Skeletal muscle satellite cell (primary cell): ENCODE results near the gene NPAS2.

Source experiments
- H3K27me3 ChIP-seq: 2 replicates; pipeline ENCODE4 v1.7.0; 2013; ENCODE audit warnings: low read length; ENCODE audit not compliant: control insufficient read depth, insufficient read depth
- H3K36me3 ChIP-seq: 2 replicates; pipeline ENCODE4 v1.7.0; 2013; ENCODE audit warnings: mild to moderate bottlenecking, control low read depth, low read length; ENCODE audit not compliant: insufficient read depth
- H3K4me1 ChIP-seq: 2 replicates; pipeline ENCODE4 v1.7.0; 2013; ENCODE audit warnings: low read length; ENCODE audit not compliant: control insufficient read depth, insufficient read depth
- H3K4me2 ChIP-seq: 2 replicates; pipeline ENCODE4 v1.7.0; 2013; ENCODE audit warnings: mild to moderate bottlenecking, low read length
- H3K4me3 ChIP-seq: 2 replicates; pipeline ENCODE4 v1.7.0; 2013; ENCODE audit warnings: low read length
- H3K9ac ChIP-seq: 2 replicates; pipeline ENCODE4 v1.7.0; 2013; ENCODE audit warnings: mild to moderate bottlenecking, low read depth, low read length, moderate library complexity
- H3K9me3 ChIP-seq: replicated peaks from 2 replicates; pipeline ENCODE4 v1.7.0; 2013; ENCODE audit warnings: mild to moderate bottlenecking, control low read depth, low read length

NPAS2 gene

DNA sequence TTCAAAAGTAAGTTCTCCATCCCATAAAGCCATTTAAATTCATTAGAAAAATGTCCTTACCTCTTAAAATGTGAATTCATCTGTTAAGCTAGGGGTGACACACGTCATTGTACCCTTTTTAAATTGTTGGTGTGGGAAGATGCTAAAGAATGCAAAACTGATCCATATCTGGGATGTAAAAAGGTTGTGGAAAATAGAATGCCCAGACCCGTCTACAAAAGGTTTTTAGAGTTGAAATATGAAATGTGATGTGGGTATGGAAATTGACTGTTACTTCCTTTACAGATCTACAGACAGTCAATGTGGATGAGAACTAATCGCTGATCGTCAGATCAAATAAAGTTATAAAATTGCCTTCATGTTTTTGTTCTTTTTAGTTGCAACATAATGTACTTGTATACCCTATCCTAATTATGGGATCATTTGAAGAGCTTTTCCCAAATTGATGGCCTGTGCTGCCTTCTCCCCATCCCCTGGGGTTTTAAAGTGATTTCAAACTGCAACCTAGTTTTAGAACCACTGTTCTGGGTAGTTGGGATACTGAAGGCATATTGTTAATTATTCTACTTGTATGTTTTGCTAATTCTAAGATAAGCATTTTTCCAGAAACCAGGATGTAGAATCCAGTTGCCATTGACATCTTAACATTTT lies 186.3 kb downstream of the NPAS2 start:
- Histone ChIP-seq H3K9me3 (no peaks in the 10 kb centered on the region), H3K4me1 (peaks cover 26% of the 10 kb centered on the region), H3K4me2 (no peak overlapping the region), H3K4me3 (no peak overlapping the region), H3K9ac (no peak overlapping the region), H3K36me3 (peaks cover 68% of the 10 kb centered on the region), H3K27me3 (no peaks in the 10 kb centered on the region)

DNA sequence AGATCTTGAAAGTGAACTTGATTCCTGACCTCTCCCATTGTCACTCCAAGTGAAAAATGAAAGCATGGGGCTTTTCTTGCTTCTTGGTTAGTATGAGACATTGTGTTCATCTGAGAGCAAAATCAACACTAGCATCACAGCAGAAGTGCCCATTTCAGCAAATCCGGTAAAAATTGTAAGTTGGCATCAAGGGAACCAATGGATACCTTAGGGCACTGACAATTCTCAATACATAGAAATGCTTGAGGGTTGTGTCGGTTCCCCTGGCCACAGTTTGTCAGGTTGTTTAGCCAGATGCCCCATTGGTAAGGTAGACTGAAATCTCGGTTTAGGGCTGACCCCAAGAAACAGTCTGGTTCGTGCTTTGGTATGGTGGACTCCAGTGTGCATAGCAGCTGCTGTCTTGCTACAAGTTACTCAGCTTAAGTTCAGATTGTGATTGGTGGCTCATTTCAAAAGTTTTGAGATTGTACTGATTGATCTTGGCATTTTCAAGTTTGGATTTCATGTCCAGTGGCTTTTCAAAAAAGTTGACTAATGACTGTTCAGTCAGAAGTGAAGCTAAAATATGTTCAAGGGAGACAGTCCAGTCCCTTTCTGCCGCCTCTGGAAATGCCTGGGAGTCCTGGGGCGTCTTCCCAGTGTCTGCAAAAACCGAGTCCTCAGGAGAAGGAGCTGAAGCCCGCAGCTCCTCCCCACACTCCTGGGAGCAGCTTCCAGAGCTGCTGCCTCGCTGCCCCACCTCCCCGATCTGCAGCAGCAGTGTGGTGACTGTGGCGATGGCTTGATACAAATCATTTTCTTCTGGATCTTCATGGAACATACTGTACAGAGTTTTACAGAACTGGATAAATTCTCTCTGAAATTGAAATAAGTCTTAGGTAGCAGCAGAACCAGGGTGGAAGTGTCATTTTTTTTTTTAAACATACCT lies 187.7 kb downstream of the NPAS2 start:
- no peaks in the 10 kb centered on the region for H3K9me3 ChIP-seq
- peaks cover 19% of the 10 kb centered on the region for H3K4me1 ChIP-seq
- H3K4me2 ChIP-seq: no peak overlapping the region
- peaks cover 75% of the 10 kb centered on the region for H3K36me3 ChIP-seq
- no peaks in the 10 kb centered on the region for H3K27me3 ChIP-seq
- no peak overlapping the region for H3K9ac ChIP-seq
- H3K4me3 ChIP-seq: no peak overlapping the region

DNA sequence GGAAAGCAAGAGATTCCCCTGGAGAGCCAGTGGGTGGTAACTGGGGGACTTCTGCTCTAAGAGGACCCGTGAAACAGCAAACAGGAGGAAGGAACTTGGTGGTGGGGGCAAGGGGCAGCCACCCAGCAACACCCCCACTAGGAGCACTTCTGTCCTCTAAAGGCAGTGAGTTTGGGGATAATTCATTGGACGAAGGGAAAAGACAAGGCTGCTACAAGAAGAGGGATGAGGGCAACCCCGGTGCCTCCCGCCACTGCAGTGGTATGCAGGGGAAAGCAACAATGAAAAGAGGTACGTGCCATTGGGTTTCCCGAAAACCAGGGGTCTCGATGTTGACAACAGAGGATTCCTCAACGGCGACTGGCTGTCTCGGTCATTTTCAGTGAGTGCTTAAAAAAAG lies 191.2 kb downstream of the NPAS2 start:
- Histone ChIP-seq H3K36me3 (peaks cover 64% of the 10 kb centered on the region), H3K9me3 (no peaks in the 10 kb centered on the region), H3K4me3 (no peak overlapping the region), H3K9ac (no peak overlapping the region), H3K4me2 (no peak overlapping the region), H3K27me3 (no peaks in the 10 kb centered on the region), H3K4me1 (no peaks in the 10 kb centered on the region)

DNA sequence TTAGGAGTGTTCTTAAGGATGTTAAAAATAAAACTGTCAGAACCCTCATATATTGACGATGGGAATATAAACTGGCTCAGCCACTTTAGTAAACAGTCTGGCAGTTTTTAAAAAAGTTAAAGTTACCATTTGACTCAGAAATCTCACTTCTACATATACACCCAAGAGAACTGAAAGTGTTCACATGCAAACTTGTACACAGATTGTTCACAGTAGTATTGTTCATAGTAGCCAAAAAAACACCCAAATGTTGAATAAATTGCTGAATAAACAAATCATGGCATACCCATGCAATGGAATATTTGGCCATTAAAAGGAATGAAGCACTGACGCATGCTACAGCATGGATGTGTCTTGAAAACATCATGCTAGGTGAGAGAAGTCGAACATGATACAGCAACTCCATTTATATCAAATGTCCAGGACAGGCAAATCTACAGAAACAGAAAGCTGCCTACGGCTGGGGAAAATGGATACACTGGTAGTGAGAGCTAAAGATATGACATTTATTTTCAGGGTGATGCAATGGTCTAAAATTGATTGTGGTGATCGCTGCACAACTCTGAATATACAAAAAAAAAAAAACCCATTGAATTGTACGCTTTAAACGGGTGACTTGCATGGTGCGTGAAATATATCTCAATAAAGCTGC lies 192.2 kb downstream of the NPAS2 start:
- no peak overlapping the region for H3K9ac ChIP-seq
- no peak overlapping the region for H3K4me2 ChIP-seq
- no peaks in the 10 kb centered on the region for H3K27me3 ChIP-seq
- H3K36me3 ChIP-seq: peaks cover 56% of the 10 kb centered on the region
- H3K4me3 ChIP-seq: no peak overlapping the region
- H3K9me3 ChIP-seq: no peaks in the 10 kb centered on the region
- no peaks in the 10 kb centered on the region for H3K4me1 ChIP-seq

DNA sequence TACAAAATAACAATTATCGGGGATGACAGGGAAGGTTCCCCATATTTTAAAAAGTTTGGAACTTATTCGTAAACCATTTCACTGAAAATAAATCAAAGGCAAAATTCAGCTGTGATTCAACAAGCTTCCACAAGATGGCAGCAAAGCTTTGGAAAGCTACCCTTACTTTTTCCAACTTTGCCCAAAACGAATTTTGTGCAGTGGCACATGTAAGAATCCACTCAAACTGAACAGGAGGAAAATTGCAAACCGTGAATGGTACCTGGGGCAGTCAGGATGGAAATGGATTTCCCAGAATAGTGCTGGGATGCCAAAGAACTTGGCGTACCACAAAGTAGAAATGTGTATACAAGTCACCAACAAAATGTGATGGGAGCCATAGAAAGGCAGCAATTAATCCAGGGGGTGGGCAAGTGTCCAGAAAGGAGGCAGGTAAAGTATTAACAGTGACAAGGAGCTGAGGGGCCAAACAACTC lies 192.8 kb downstream of the NPAS2 start:
- no peak overlapping the region for H3K4me2 ChIP-seq
- H3K4me3 ChIP-seq: no peak overlapping the region
- no peaks in the 10 kb centered on the region for H3K27me3 ChIP-seq
- H3K9me3 ChIP-seq: no peaks in the 10 kb centered on the region
- no peak overlapping the region for H3K9ac ChIP-seq
- H3K4me1 ChIP-seq: no peaks in the 10 kb centered on the region
- peaks cover 56% of the 10 kb centered on the region for H3K36me3 ChIP-seq

DNA sequence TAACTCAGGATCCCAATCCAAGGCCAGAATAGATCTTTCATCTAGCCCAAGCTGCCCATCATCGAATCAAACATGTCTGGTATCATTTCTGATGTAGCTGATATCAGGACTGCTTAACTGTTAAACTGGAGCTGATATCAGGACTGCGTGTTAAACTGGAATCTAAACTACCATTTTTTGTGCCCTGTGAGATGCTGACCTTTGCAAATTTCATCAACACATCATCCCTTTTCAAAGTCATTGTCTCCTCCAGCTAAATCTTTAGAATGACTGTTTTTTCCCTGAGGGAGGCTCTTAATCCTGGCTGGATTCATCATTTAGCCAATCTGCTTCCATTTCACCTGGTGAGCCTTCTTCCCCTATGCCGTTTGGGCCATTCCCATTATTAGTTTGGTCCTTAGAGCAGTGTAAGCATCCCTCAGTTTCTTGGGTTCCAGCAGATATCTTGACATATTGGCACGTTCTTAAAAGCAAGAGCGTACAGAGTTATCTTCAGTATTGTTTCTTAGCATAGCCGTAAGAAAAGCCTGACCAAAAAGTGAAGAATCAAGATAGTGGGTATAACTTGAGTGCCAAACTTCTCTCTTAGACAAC lies 194.4 kb downstream of the NPAS2 start:
- no peaks in the 10 kb centered on the region for H3K9me3 ChIP-seq
- no peak overlapping the region for H3K4me3 ChIP-seq
- peaks cover 59% of the 10 kb centered on the region for H3K36me3 ChIP-seq
- H3K4me1 ChIP-seq: no peaks in the 10 kb centered on the region
- H3K9ac ChIP-seq: no peak overlapping the region
- H3K4me2 ChIP-seq: no peak overlapping the region
- H3K27me3 ChIP-seq: no peaks in the 10 kb centered on the region

DNA sequence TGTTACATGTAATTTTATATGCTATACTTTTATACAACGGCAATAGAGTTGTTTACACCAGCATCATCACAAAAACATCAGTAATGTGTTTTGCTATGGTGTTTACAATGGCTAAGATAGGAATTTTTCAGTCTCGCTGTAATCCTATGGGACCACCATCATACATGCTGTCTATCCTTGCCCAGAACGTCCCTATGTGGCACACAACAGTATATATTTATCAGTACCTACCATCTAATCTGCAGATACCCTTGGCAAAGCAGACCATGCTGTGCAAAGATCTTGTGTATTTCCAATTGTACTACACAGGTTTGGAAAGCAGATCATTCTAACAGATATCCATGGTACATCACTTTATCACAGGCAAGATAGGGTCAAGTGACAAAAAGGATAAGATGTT lies 197.4 kb downstream of the NPAS2 start:
- Histone ChIP-seq H3K36me3 (peaks cover 69% of the 10 kb centered on the region), H3K9me3 (no peaks in the 10 kb centered on the region), H3K27me3 (no peaks in the 10 kb centered on the region), H3K9ac (no peak overlapping the region), H3K4me3 (no peak overlapping the region), H3K4me2 (no peak overlapping the region), H3K4me1 (no peaks in the 10 kb centered on the region)

DNA sequence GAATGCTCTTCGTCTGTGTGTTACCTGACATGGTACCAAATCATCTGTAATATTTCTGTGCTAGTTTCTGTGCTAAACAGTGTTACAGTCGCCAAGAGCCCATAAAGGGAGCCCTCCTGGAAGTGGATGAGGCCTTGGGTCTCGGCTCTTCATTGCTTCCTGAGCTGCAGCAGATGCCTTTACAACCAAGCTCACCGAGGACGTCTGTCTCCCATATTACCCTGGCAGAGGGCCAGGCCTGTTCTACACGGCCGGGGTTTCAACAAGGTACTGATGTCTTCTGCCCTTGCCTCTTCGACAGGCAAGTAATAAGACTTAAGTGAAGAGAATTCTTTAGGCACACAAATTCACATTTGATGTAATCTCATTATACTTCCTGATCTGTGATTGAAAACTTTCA lies 199.0 kb downstream of the NPAS2 start:
- Histone ChIP-seq H3K4me3 (no peak overlapping the region), H3K36me3 (peaks cover 60% of the 10 kb centered on the region), H3K9ac (no peak overlapping the region), H3K27me3 (no peaks in the 10 kb centered on the region), H3K4me1 (no peaks in the 10 kb centered on the region), H3K9me3 (no peaks in the 10 kb centered on the region), H3K4me2 (no peak overlapping the region)

DNA sequence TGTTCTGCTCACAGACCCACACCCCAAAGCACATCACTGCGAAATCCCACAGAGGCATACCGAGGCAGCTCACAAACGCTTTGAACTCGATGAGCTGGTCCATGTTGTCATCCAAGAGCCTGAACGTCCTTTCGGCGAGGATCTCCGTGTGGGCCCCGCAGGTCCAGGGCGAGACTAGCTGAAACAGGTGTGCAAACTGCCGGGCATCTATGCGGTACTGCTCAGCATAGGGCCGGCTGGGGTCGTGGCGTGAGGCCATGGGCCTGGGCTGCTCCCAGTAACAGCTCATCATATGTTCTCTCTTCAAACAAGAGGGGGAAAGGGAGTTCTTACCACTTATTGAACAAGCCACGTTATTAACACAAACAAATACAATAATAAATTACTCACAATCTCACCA lies 202.3 kb downstream of the NPAS2 start:
- Histone ChIP-seq H3K9ac (no peak overlapping the region), H3K27me3 (no peaks in the 10 kb centered on the region), H3K36me3 (peaks cover 67% of the 10 kb centered on the region), H3K9me3 (no peaks in the 10 kb centered on the region), H3K4me3 (no peak overlapping the region), H3K4me2 (no peak overlapping the region), H3K4me1 (no peaks in the 10 kb centered on the region)

DNA sequence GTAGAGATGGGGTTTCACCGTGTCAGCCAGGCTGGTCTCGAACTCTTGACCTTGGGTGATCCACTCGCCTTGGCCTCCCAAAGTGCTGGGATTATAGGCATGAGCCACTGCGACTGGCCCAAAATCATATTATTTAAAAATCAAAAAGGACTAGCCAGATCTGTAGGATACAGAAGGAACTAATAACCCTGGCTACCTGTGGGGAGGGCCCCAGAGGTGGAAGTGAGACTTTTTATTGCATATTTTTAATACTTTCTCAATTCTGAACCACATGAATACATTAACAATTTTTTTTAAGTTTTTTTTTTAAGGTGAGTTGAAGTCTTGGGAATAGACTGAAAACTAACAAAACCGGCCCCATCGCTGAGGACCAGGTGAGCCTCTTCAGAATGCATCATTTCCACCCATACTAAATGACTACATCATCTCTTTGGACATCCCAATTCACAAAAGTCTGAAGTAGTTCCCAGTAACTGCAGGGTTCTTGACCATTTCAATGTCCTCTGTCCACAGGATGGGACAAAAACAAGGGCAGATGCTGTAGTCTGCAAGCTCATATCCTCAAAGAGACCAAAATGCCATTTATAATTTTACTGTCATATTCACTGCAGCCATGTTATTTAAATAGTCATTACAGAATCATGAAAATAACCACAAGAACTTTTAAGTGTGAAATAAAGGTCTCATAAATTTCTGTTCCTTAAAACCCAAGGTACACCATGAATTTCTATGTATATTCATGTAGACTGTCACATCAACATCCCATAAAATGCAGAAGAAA lies 203.6 kb downstream of the NPAS2 start:
- Histone ChIP-seq H3K27me3 (no peaks in the 10 kb centered on the region), H3K9ac (no peak overlapping the region), H3K4me3 (no peak overlapping the region), H3K4me2 (no peak overlapping the region), H3K9me3 (no peaks in the 10 kb centered on the region), H3K4me1 (no peaks in the 10 kb centered on the region), H3K36me3 (peaks cover 65% of the 10 kb centered on the region)

DNA sequence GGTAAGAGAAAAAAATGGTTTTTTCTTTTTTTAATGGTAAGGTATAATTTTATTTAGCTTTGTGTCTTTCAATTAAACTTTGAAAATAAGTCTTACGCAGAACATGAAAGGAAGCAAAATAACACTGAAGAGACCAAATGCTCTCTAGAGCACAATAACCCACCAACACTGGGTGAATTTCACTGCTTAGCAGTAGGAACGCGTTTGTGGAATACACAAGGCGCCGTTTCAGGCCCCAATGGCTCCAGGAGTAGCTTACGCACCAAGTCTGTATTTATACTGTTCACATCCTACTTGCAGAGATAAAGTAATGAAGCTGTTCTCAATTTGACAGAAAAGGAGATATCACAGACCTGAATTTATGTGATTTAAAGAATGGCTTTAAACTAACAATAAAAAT lies 205.6 kb downstream of the NPAS2 start:
- no peaks in the 10 kb centered on the region for H3K4me1 ChIP-seq
- H3K4me2 ChIP-seq: no peak overlapping the region
- no peaks in the 10 kb centered on the region for H3K9me3 ChIP-seq
- no peak overlapping the region for H3K4me3 ChIP-seq
- H3K27me3 ChIP-seq: no peaks in the 10 kb centered on the region
- no peak overlapping the region for H3K9ac ChIP-seq
- H3K36me3 ChIP-seq: peaks cover 67% of the 10 kb centered on the region
